Ascending aorta (tissue), 2 donors: ENCODE measurements around the gene ETV5. TPM values are rescaled to one million over a fixed set of nuclear protein-coding genes. Genes with fewer than 3 reads are reported as not detected.

Experiments
- DNase-seq, 2 donors: peaks; one replicate each; pipeline ENCODE4 v3.0.0-alpha.2; 2019; ENCODE audit warnings: low spot score in 2 of 2
- H3K27ac ChIP-seq, 2 donors: fragments of 200-600 bp; sonication (generic); one replicate each; pipeline ENCODE4 v1.5.1; 2016 to 2017; ENCODE audit warnings: mild to moderate bottlenecking in 1 of 2
- H3K27me3 ChIP-seq: fragments of 200-600 bp; sonication (generic); one replicate; pipeline ENCODE4 v1.5.1; 2017
- H3K36me3 ChIP-seq, 2 donors: fragments of 200-600 bp; sonication (generic); one replicate each; pipeline ENCODE4 v1.5.1; 2016
- H3K4me1 ChIP-seq, 2 donors: fragments of 200-600 bp; sonication (generic); one replicate each; pipeline ENCODE4 v1.5.1; 2016 to 2017; ENCODE audit warnings: mild to moderate bottlenecking in 1 of 2
- H3K4me3 ChIP-seq, 2 donors: fragments of 200-600 bp; sonication (generic); one replicate each; pipeline ENCODE4 v1.5.1; 2016 to 2017; ENCODE audit warnings: mild to moderate bottlenecking in 1 of 2
- H3K9me3 ChIP-seq, 2 donors: fragments of 200-600 bp; sonication (generic); one replicate each; pipeline ENCODE4 v1.5.1; 2016
- intact Hi-C: fragments of 100-400 bp; cut with DNase I; formaldehyde crosslinking; loops from one replicate; pipeline ENCODE4 v1.15.1; 2023
- total RNA-seq: library from RNA; depleted of rRNA; stranded (reverse); fragments of >200 nt; gene quantifications from one replicate; pipeline ENCODE4 v1.1.0, GENCODE V29; 2016
- TF ChIP-seq, protein P1 (sequence below), 3 experiments: fragments of 200-600 bp in 2 of 3; fragments of 450-650 bp in 1 of 3; sonication (generic) in 2 of 3; IDR thresholded peaks; one replicate each; pipeline ENCODE4 v1.5.1; 2016 to 2019; ENCODE audit warnings: antibody characterized with exemption in 3 of 3, mild to moderate bottlenecking in 1 of 3, moderate library complexity in 1 of 3

ETV5 gene
- total RNA-seq, 1 donor from 2014 or later = 15.8 TPM

DNA sequence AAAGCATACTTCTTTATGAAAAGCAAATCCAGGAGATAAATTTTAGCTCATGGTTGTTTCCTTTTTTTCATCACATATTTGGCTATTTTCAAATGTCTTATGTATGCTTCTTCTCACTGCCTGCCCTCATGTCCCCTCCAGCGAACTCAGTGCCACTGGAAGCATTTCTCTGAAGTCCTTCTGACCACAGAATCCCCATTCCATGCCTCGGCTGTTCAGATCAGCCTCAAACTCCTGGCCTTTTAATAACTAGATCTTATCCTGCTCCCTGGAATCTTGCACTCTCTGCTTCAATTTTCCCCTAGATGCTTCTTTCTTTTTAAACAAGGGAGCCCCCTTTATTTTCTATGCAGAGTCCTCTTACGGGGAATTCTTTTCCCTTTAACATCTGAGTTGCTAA is 10.1 kb downstream of the ETV5 start:
- TF ChIP-seq, protein P1, sequence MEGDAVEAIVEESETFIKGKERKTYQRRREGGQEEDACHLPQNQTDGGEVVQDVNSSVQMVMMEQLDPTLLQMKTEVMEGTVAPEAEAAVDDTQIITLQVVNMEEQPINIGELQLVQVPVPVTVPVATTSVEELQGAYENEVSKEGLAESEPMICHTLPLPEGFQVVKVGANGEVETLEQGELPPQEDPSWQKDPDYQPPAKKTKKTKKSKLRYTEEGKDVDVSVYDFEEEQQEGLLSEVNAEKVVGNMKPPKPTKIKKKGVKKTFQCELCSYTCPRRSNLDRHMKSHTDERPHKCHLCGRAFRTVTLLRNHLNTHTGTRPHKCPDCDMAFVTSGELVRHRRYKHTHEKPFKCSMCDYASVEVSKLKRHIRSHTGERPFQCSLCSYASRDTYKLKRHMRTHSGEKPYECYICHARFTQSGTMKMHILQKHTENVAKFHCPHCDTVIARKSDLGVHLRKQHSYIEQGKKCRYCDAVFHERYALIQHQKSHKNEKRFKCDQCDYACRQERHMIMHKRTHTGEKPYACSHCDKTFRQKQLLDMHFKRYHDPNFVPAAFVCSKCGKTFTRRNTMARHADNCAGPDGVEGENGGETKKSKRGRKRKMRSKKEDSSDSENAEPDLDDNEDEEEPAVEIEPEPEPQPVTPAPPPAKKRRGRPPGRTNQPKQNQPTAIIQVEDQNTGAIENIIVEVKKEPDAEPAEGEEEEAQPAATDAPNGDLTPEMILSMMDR (IDR thresholded peaks at IDR 0.05) = no peak
- Histone ChIP-seq H3K27me3 (no peaks in the 10 kb centered on the region), H3K4me1 (peaks cover 0 to 7% of the 10 kb centered on the region in 2 donors), H3K9me3 (no peaks in the 10 kb centered on the region), H3K27ac (no peak overlapping the region), H3K36me3 (no peaks in the 10 kb centered on the region), H3K4me3 (no peak overlapping the region)
- intact Hi-C loops = no loop called here
- DNase-seq = no peak

DNA sequence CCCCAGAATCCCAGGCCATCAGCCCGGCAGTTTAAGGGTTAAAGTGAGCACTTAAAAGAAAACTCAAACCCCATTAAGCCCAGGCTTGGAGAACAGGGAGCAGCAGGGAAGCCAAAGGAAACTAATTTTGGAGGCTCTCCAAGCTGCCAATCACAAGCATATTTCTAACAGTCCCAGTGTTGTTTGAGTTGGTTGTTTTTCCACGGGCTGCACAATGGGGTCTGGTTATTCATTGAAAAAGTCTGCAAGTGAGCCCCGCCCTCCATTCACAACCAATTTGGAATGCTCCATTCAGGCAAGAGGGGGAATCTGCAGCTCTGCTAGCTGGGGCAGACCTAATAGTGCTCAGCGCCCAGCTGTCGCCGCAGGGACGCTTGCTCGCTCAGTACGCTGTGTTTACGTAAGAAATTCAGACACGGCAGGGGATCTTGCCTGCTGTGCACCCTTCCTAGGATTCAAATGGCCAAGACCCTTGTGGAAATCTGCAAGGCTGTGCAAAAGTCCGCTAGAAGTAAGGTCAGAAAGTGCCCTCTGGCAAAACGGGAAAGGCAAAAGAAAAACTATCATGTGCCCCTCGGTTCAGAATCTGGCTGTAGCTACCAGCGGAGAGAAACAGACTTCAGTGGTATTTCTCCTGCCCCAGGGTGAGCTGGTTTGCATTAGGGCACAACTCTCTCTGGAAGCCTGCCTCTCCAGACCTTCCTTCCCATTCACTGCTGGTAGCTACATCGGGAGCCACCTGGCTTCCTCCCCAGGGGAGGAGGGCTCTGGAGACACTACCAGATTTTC is 11.0 kb downstream of the ETV5 start:
- H3K27ac ChIP-seq = peak overlapping the region in 1 of 2 donors; percentile 21
- intact Hi-C loops = no loop called here
- H3K27me3 ChIP-seq = no peaks in the 10 kb centered on the region
- H3K4me3 ChIP-seq = peak overlapping the region; percentile 32 to 60
- peaks cover 0 to 7% of the 10 kb centered on the region in 2 donors for H3K4me1 ChIP-seq
- DNase-seq = peak in 1 of 2 donors; percentile 70
- no peaks in the 10 kb centered on the region for H3K36me3 ChIP-seq
- no peaks in the 10 kb centered on the region for H3K9me3 ChIP-seq
- TF ChIP-seq, protein P1 (IDR thresholded peaks at IDR 0.05) = no peak

DNA sequence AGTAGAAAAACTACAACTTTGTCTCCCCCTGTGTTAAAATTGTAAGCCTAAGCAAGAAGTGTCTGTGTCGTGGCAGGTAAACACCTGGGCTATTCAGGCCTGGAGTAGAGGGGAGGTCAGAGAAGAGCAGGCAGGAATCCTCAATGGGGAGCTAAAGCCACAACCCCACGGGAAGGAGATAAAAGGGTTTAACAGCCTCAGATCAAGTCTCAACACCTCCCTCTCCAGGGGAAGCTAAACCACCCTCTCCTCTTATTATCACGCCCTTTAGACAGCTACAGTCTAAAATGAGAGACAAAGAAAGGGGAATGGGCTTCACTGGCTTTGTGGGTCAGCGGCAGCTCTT is 11.6 kb downstream of the ETV5 start:
- Histone ChIP-seq H3K4me1 (peaks cover 0 to 7% of the 10 kb centered on the region in 2 donors), H3K9me3 (no peaks in the 10 kb centered on the region), H3K36me3 (no peaks in the 10 kb centered on the region), H3K27me3 (no peaks in the 10 kb centered on the region), H3K27ac (no peak overlapping the region), H3K4me3 (peak overlapping the region in 1 of 2 donors; percentile 60)
- TF ChIP-seq, protein P1 (IDR thresholded peaks at IDR 0.05) = no peak
- intact Hi-C loops = no loop called here
- no peak for DNase-seq

DNA sequence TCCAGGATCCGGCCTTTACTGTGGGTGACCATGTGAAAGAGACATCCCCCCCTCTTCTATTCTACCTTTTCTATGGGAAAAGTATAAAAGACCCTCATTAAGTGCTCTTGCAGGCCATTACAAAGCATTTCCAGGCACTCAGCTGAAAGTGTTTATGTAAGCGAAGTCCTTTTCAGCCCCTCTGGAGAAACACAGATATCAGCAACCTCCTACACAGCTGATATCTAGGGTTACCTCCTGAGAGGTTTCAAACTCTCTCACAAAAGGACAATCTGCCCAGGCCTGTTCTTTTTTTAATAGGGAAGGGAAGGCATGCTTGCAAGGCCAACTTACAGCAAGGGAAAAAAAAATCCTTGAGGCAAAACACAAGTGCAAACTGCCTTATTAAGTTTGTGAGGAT is 12.6 kb downstream of the ETV5 start:
- H3K36me3 ChIP-seq = no peaks in the 10 kb centered on the region
- no peak for DNase-seq
- TF ChIP-seq, protein P1 (IDR thresholded peaks at IDR 0.05) = no peak
- H3K4me1 ChIP-seq = peaks cover 0 to 7% of the 10 kb centered on the region in 2 donors
- no peak overlapping the region for H3K27ac ChIP-seq
- no peaks in the 10 kb centered on the region for H3K27me3 ChIP-seq
- no peak overlapping the region for H3K4me3 ChIP-seq
- intact Hi-C loops = no loop called here
- no peaks in the 10 kb centered on the region for H3K9me3 ChIP-seq

DNA sequence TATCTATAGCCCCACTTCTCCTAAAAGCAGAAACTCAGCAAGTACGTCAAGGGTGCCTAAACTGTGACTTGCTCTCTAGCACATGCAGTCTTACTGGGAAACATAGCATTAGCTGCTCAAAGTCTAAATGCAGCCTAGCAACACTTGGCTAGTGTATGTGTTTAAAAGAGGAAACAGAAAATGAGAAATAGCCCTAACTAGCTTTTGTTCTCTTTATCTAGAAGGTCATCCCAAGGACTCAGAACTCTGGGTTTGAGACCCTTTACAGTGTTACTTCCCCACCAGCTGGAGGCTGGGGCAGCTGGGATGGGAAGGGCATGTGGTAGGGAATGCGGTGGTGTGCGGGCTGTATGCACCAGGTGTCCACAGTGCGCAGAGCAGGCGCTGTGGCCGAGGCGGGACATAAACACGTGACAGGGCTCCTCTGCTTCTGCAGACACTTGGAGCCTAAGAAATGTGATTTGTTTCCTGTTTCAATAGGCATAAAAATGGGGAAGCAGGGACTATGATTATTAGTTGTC is 13.3 kb downstream of the ETV5 start:
- intact Hi-C loops = no loop called here

More for the DNA sequence above, 13.3 kb downstream of the ETV5 start:
- DNase-seq = no peak
- H3K9me3 ChIP-seq = no peaks in the 10 kb centered on the region
- no peak overlapping the region for H3K27ac ChIP-seq
- peaks cover 0 to 7% of the 10 kb centered on the region in 2 donors for H3K4me1 ChIP-seq
- no peaks in the 10 kb centered on the region for H3K27me3 ChIP-seq
- H3K36me3 ChIP-seq = no peaks in the 10 kb centered on the region
- TF ChIP-seq, protein P1 (IDR thresholded peaks at IDR 0.05) = no peak
- no peak overlapping the region for H3K4me3 ChIP-seq
